GM21528 (cell line): ENCODE results near the gene ITIH1.

Experiments used
- ATAC-seq: cut with Tn5 transposase; IDR thresholded peaks from one replicate; pipeline ENCODE4 v1.9.1; 2021; ENCODE audit warnings: mild to moderate bottlenecking, moderate library complexity; ENCODE audit not compliant: unreplicated experiment, low FRiP score

ITIH1 gene

GRCh38 chr3:52813810-52814209, 36.4 kb downstream of the ITIH1 start:
- ATAC-seq = no peak

- ATAC-seq = no peak
These were observed 38.8 kb downstream of the ITIH1 start for GRCh38 chr3:52816199-52816598.

GRCh38 chr3:52816654-52817053, 39.3 kb downstream of the ITIH1 start:
- ATAC-seq = no peak

GRCh38 chr3:52817221-52817620, 39.8 kb downstream of the ITIH1 start:
- no peak for ATAC-seq

GRCh38 chr3:52817860-52818259, 40.5 kb downstream of the ITIH1 start:
- ATAC-seq = no peak

GRCh38 chr3:52819936-52820335, 42.5 kb downstream of the ITIH1 start:
- ATAC-seq = no peak

- ATAC-seq = no peak
These were observed 43.3 kb downstream of the ITIH1 start for GRCh38 chr3:52820736-52821135.

- ATAC-seq = no peak
These were observed 45.0 kb downstream of the ITIH1 start for GRCh38 chr3:52822363-52822762.

GRCh38 chr3:52824037-52824436, 46.6 kb downstream of the ITIH1 start:
- ATAC-seq = no peak

- ATAC-seq = no peak
These were observed 50.0 kb downstream of the ITIH1 start for GRCh38 chr3:52827441-52827840.

GRCh38 chr3:52827866-52828376, 50.5 kb downstream of the ITIH1 start:
- no peak for ATAC-seq

- ATAC-seq = no peak
These were observed 52.1 kb downstream of the ITIH1 start for GRCh38 chr3:52829482-52829881.

- ATAC-seq = no peak
These were observed 52.6 kb downstream of the ITIH1 start for GRCh38 chr3:52829906-52830463.

GRCh38 chr3:52830535-52831258, 53.3 kb downstream of the ITIH1 start, which contains the start of gene ITIH4:
TSS of gene ITIH4 (minus strand) at chr3:52830672. CDS start at chr3:52830642, 30 bp downstream.
- no peak for ATAC-seq

- no peak for ATAC-seq
These were observed 54.3 kb downstream of the ITIH1 start for GRCh38 chr3:52831500-52832301.

GRCh38 chr3:52833202-52833601, 55.8 kb downstream of the ITIH1 start:
- no peak for ATAC-seq

- no peak for ATAC-seq
These were observed 57.6 kb downstream of the ITIH1 start, which contains the start of gene MUSTN1 for GRCh38 chr3:52834871-52835501. TSS of gene MUSTN1 (minus strand) at chr3:52835019. CDS start at chr3:52834948, 71 bp downstream.

- no peak for ATAC-seq
These were observed 58.5 kb downstream of the ITIH1 start for GRCh38 chr3:52835766-52836470.

GRCh38 chr3:52836471-52836845, 59.1 kb downstream of the ITIH1 start:
- ATAC-seq = no peak

GRCh38 chr3:52836986-52837385, 59.6 kb downstream of the ITIH1 start:
- no peak for ATAC-seq
